Stimulated activated CD8-positive, alpha-beta memory T cell treated with anti-CD3 and anti-CD28 coated beads, Interleukin-4, amount 100 ng/mL, for 48 hours (primary cell): ENCODE results near the gene ATMIN.

Source experiments
- DNase-seq: peaks from one replicate; pipeline ENCODE4 v3.0.0-alpha.2; 2020

Gene ATMIN

GRCh38 chr16:81006813-81007695 is 28.6 kb upstream of the ATMIN start, which contains the start of the genes CENPN and CMC2:
TSS of gene CENPN (plus strand) at chr16:81007214. CDS start at chr16:81011940, 4,726 bp downstream.
TSS of gene CMC2 (minus strand) at chr16:81006885. CDS start at chr16:80997394, 9,491 bp downstream.
- DNase-seq, result peak; percentile 97

GRCh38 chr16:81008505-81008789 is 27.2 kb upstream of the ATMIN start:
- no peak for DNase-seq

- no peak for DNase-seq
Measured at GRCh38 chr16:81012974-81013373, 22.7 kb upstream of the ATMIN start.

- no peak for DNase-seq
Measured at GRCh38 chr16:81014672-81015071, 21.0 kb upstream of the ATMIN start.

- no peak for DNase-seq
Measured at GRCh38 chr16:81018496-81018895, 17.1 kb upstream of the ATMIN start.

- no peak for DNase-seq
Measured at GRCh38 chr16:81026429-81026828, 9.2 kb upstream of the ATMIN start.

- peak; percentile 39 for DNase-seq
Measured at GRCh38 chr16:81029930-81030604, 5.6 kb upstream of the ATMIN start.

GRCh38 chr16:81035975-81036750 is 521 bp downstream of the ATMIN start:
- peak; percentile 54 for DNase-seq

- DNase-seq, result no peak
Measured at GRCh38 chr16:81036751-81037350, 1.2 kb downstream of the ATMIN start.

- no peak for DNase-seq
Measured at GRCh38 chr16:81040131-81040530, 4.5 kb downstream of the ATMIN start.

- no peak for DNase-seq
Measured at GRCh38 chr16:81040842-81041241, 5.2 kb downstream of the ATMIN start.

GRCh38 chr16:81041696-81042095 is 6.1 kb downstream of the ATMIN start:
- DNase-seq, result no peak

GRCh38 chr16:81042821-81043220 is 7.2 kb downstream of the ATMIN start:
- DNase-seq, result no peak

GRCh38 chr16:81053761-81054160 is 18.1 kb downstream of the ATMIN start:
- DNase-seq, result no peak

GRCh38 chr16:81060576-81061306 is 25.1 kb downstream of the ATMIN start:
- DNase-seq, result no peak

- no peak for DNase-seq
Measured at GRCh38 chr16:81061307-81061640, 25.6 kb downstream of the ATMIN start.

- DNase-seq, result no peak
Measured at GRCh38 chr16:81061871-81062608, 26.4 kb downstream of the ATMIN start.

- no peak for DNase-seq
Measured at GRCh38 chr16:81066681-81067080, 31.0 kb downstream of the ATMIN start.

GRCh38 chr16:81067166-81067565 is 31.5 kb downstream of the ATMIN start:
- no peak for DNase-seq

GRCh38 chr16:81069063-81069462 is 33.4 kb downstream of the ATMIN start:
- no peak for DNase-seq

- DNase-seq, result no peak
Measured at GRCh38 chr16:81070979-81071378, 35.3 kb downstream of the ATMIN start.

- no peak for DNase-seq
Measured at GRCh38 chr16:81071805-81072204, 36.2 kb downstream of the ATMIN start.
